OCI-LY7 (cell line): ENCODE data around the gene LMAN2L.

Experiments
- CTCF ChIP-seq: fragments of 200-600 bp; sonication (generic); conservative IDR thresholded peaks from 2 replicates; pipeline ENCODE4 v1.5.1; 2014; ENCODE audit warnings: mild to moderate bottlenecking, antibody characterized with exemption, low read length, moderate library complexity, mixed read lengths
- EZH2phosphoT487 ChIP-seq: fragments of 200-600 bp; sonication (generic); IDR thresholded peaks from 2 replicates; pipeline ENCODE4 v1.6.1; 2018; ENCODE audit warnings: low read depth, borderline replicate concordance, mild to moderate bottlenecking, mixed run types, antibody characterized with exemption, low read length, moderate library complexity, mixed read lengths

GRCh38 chr2:96697476-96697875 is 42.4 kb downstream of the LMAN2L start:
- TF ChIP-seq CTCF (no peak), EZH2phosphoT487 (no peak)
